ENCODE data around the gene SH3GL3. TPM values are rescaled to one million over a fixed set of nuclear protein-coding genes. Genes with fewer than 3 reads are reported as not detected.

Gene SH3GL3
- total and polyA plus RNA-seq, 4 donors, result 0.31 to 8.4 (median 2.3) TPM

DNA sequence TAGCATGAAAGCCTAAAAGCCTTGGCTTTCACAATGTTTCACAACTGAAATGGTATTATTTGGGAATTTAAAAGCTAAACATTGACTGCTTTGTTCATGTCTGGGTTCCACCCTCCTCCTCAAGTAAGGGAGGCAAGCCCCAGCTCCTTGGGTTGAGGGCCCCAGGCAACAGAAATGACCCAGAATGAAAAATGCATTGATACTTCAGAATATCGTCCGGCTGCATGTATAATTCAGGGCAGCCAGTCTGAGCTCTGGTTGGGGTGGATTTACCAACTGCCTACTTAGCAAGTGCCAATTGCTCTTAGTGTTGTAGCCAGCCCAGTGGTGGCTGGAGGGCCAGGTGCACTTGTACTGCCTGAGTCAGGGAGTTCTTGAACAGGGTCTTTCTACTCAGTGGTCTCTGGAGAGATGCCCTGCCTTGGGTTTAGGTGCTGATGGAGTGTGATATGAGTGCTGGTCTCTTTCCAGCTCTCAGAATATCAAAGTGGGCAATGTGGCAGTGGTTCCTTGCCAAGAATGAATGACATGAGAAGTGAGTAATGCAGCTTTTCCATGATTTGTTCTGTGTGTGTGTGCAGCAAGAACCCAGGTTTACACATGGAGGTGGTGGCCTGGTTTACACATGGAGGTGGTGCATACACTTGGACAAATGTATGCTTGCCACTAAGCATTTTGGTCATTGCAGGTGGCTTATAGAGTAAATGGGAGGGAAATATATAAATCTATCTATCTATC lies 165.9 kb downstream of the SH3GL3 start:
- Histone ChIP-seq H3K4me1 (ENCODE audit: control insufficient read depth in 5 of 5, insufficient read depth in 5 of 5, low read length in 5 of 5) (peaks cover 0 to 17% (median 0%) of the 10 kb centered on the region in 5 donors), H3K4me3 (no peak overlapping the region), H3K9ac (ENCODE audit: insufficient read depth in 1 of 2, low read length in 2 of 2) (no peak overlapping the region), H3K36me3 (ENCODE audit: control insufficient read depth in 4 of 4, insufficient read depth in 4 of 4, low read length in 4 of 4) (no peaks in the 10 kb centered on the region), H3K27me3 (ENCODE audit: control insufficient read depth in 3 of 3, insufficient read depth in 3 of 3, low read length in 2 of 3) (no peaks in the 10 kb centered on the region), H3K9me3 (ENCODE audit: control insufficient read depth in 4 of 4, insufficient read depth in 3 of 4, low read length in 3 of 4) (no peaks in the 10 kb centered on the region), H3K27ac (ENCODE audit: low read depth in 1 of 2, low read length in 1 of 2) (no peak overlapping the region)
- ATAC-seq (ENCODE audit: insufficient read depth, low FRiP score) (no peak), DNase-seq (no peak)
- 90 to 91% methylated on average over 2 of the region's 2 CpGs for WGBS, 2 donors
- TF ChIP-seq, protein P1, sequence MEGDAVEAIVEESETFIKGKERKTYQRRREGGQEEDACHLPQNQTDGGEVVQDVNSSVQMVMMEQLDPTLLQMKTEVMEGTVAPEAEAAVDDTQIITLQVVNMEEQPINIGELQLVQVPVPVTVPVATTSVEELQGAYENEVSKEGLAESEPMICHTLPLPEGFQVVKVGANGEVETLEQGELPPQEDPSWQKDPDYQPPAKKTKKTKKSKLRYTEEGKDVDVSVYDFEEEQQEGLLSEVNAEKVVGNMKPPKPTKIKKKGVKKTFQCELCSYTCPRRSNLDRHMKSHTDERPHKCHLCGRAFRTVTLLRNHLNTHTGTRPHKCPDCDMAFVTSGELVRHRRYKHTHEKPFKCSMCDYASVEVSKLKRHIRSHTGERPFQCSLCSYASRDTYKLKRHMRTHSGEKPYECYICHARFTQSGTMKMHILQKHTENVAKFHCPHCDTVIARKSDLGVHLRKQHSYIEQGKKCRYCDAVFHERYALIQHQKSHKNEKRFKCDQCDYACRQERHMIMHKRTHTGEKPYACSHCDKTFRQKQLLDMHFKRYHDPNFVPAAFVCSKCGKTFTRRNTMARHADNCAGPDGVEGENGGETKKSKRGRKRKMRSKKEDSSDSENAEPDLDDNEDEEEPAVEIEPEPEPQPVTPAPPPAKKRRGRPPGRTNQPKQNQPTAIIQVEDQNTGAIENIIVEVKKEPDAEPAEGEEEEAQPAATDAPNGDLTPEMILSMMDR (IDR thresholded peaks at IDR 0.05; ENCODE audit: control extremely low read depth, extremely low read depth), result no peak

GRCh38 chr15:83613714-83614113 lies 166.6 kb downstream of the SH3GL3 start:
- H3K36me3 ChIP-seq (ENCODE audit: control insufficient read depth in 4 of 4, insufficient read depth in 4 of 4, low read length in 4 of 4), result no peaks in the 10 kb centered on the region
- no peak overlapping the region for H3K4me3 ChIP-seq
- peaks cover 0 to 17% (median 0%) of the 10 kb centered on the region in 5 donors for H3K4me1 ChIP-seq (ENCODE audit: control insufficient read depth in 5 of 5, insufficient read depth in 5 of 5, low read length in 5 of 5)
- H3K9ac ChIP-seq (ENCODE audit: insufficient read depth in 1 of 2, low read length in 2 of 2), result no peak overlapping the region
- DNase-seq, result peak in 1 of 3 donors; percentile 37
- no peaks in the 10 kb centered on the region for H3K27me3 ChIP-seq (ENCODE audit: control insufficient read depth in 3 of 3, insufficient read depth in 3 of 3, low read length in 2 of 3)
- TF ChIP-seq, protein P1 (IDR thresholded peaks at IDR 0.05; ENCODE audit: control extremely low read depth, extremely low read depth), result no peak
- H3K9me3 ChIP-seq (ENCODE audit: control insufficient read depth in 4 of 4, insufficient read depth in 3 of 4, low read length in 3 of 4), result no peaks in the 10 kb centered on the region
- ATAC-seq (ENCODE audit: insufficient read depth, low FRiP score), result no peak
- no peak overlapping the region for H3K27ac ChIP-seq (ENCODE audit: low read depth in 1 of 2, low read length in 1 of 2)
- WGBS, 2 donors, result 62 to 83% methylated on average over 2 of the region's 2 CpGs

GRCh38 chr15:83616840-83617239 lies 169.7 kb downstream of the SH3GL3 start:
- Histone ChIP-seq H3K27me3 (ENCODE audit: control insufficient read depth in 3 of 3, insufficient read depth in 3 of 3, low read length in 2 of 3) (no peaks in the 10 kb centered on the region), H3K9me3 (ENCODE audit: control insufficient read depth in 4 of 4, insufficient read depth in 3 of 4, low read length in 3 of 4) (no peaks in the 10 kb centered on the region), H3K4me1 (ENCODE audit: control insufficient read depth in 5 of 5, insufficient read depth in 5 of 5, low read length in 5 of 5) (peaks cover 0 to 11% (median 0%) of the 10 kb centered on the region in 5 donors), H3K27ac (ENCODE audit: low read depth in 1 of 2, low read length in 1 of 2) (no peak overlapping the region), H3K9ac (ENCODE audit: insufficient read depth in 1 of 2, low read length in 2 of 2) (no peak overlapping the region), H3K36me3 (ENCODE audit: control insufficient read depth in 4 of 4, insufficient read depth in 4 of 4, low read length in 4 of 4) (no peaks in the 10 kb centered on the region), H3K4me3 (no peak overlapping the region)
- 67 to 75% methylated on average over 1 of the region's 1 CpG for WGBS, 2 donors
- TF ChIP-seq, protein P1 (IDR thresholded peaks at IDR 0.05; ENCODE audit: control extremely low read depth, extremely low read depth), result no peak
- peak in 2 of 3 donors; percentile 30 to 50 for DNase-seq
- ATAC-seq (ENCODE audit: insufficient read depth, low FRiP score), result no peak

Measured in lung (tissue), 12 donors.